Fibroblast of lung (primary cell): Measurements from ENCODE around the gene SLC24A3. TPM values are rescaled to one million over a fixed set of nuclear protein-coding genes. Genes with fewer than 3 reads are reported as not detected.

Experiments
- DNase-seq, 2 donors: peaks; one replicate each; pipeline versions ENCODE4 v3.0.0 to v3.0.0-alpha.2; 2010; ENCODE audit warnings: low read depth in 2 of 2
- H2AFZ ChIP-seq: 2 replicates; pipeline ENCODE4 v1.5.1; 2012; ENCODE audit warnings: low read length, control low read depth, inconsistent platforms
- H3K27ac ChIP-seq: 2 replicates; pipeline ENCODE4 v1.5.1; 2011; ENCODE audit warnings: low read length, control low read depth; ENCODE audit not compliant: insufficient read depth
- H3K27me3 ChIP-seq: 2 replicates; pipeline ENCODE4 v1.5.1; 2011; ENCODE audit warnings: mild to moderate bottlenecking, low read length; ENCODE audit not compliant: control insufficient read depth, insufficient read depth
- H3K36me3 ChIP-seq: 2 replicates; pipeline ENCODE4 v1.5.1; 2011; ENCODE audit warnings: low read length; ENCODE audit not compliant: control insufficient read depth, insufficient read depth
- H3K4me1 ChIP-seq: 2 replicates; pipeline ENCODE4 v1.5.1; 2011; ENCODE audit warnings: low read length; ENCODE audit not compliant: control insufficient read depth, insufficient read depth; ENCODE audit errors: extremely low read depth
- H3K4me2 ChIP-seq: 2 replicates; pipeline ENCODE4 v1.5.1; 2011; ENCODE audit warnings: low read length, control low read depth; ENCODE audit not compliant: insufficient read depth; ENCODE audit errors: extremely low read depth
- H3K4me3 ChIP-seq, 4 experiments: fragments of 200-600 bp in 1 of 4; sonication (generic) in 1 of 4; replicated peaks in 1 of 4; 2 replicates each; pipeline ENCODE4 v1.5.1; 2011 to 2016; ENCODE audit warnings: low read length in 4 of 4, low read depth in 3 of 4, mild to moderate bottlenecking in 3 of 4, control low read depth in 2 of 4, inconsistent platforms in 1 of 4, mixed read lengths in 1 of 4; ENCODE audit not compliant: insufficient read depth in 1 of 4; ENCODE audit errors: control extremely low read depth in 1 of 4
- H3K79me2 ChIP-seq: 2 replicates; pipeline ENCODE4 v1.5.1; 2012; ENCODE audit warnings: mild to moderate bottlenecking, low read length, inconsistent platforms; ENCODE audit not compliant: control insufficient read depth, insufficient read depth
- H3K9ac ChIP-seq: 2 replicates; pipeline ENCODE4 v1.5.1; 2011; ENCODE audit warnings: mild to moderate bottlenecking, low read length, control low read depth; ENCODE audit not compliant: insufficient read depth
- H3K9me3 ChIP-seq: 2 replicates; pipeline ENCODE4 v1.5.1; 2012; ENCODE audit warnings: low read depth, low read length; ENCODE audit not compliant: control insufficient read depth, insufficient read depth
- H4K20me1 ChIP-seq: 2 replicates; pipeline ENCODE4 v1.5.1; 2011; ENCODE audit warnings: low read length; ENCODE audit not compliant: control insufficient read depth, insufficient read depth; ENCODE audit errors: extremely low read depth
- EZH2 ChIP-seq: IDR thresholded peaks from 2 replicates; pipeline ENCODE4 v1.5.1; 2012; ENCODE audit warnings: low read length, control low read depth, mild to moderate bottlenecking; ENCODE audit errors: missing control alignments
- polyA plus RNA-seq, 2 donors: library from polyadenylated mRNA; depleted of rRNA in 1 of 2; stranded (reverse) in 1 of 2; unstranded in 1 of 2; fragments of >200 nt; gene quantifications; 2 replicates each; pipeline ENCODE4 v1.2.1, GENCODE V29; 2011 to 2012; ENCODE audit warnings: missing spikeins in 1 of 2
- total RNA-seq: library from RNA; depleted of rRNA; stranded (reverse); fragments of >200 nt; gene quantifications from 2 replicates; pipeline ENCODE4 v1.2.1, GENCODE V29; 2014
- TF ChIP-seq, protein P1 (sequence below), 2 donors: IDR thresholded peaks in 1 of 2; conservative IDR thresholded peaks in 1 of 2; 1 replicate in 1 of 2; 2 replicates in 1 of 2; pipeline ENCODE4 v1.5.1; 2011 to 2012; ENCODE audit warnings: low read length in 2 of 2, control low read depth in 1 of 2, inconsistent platforms in 1 of 2, low read depth in 1 of 2, mild to moderate bottlenecking in 1 of 2

Gene SLC24A3
- total and polyA plus RNA-seq, 2 donors (not counting 1 experiment from before 2014, with no cell fraction given): 0.03 to 1.8 TPM

DNA sequence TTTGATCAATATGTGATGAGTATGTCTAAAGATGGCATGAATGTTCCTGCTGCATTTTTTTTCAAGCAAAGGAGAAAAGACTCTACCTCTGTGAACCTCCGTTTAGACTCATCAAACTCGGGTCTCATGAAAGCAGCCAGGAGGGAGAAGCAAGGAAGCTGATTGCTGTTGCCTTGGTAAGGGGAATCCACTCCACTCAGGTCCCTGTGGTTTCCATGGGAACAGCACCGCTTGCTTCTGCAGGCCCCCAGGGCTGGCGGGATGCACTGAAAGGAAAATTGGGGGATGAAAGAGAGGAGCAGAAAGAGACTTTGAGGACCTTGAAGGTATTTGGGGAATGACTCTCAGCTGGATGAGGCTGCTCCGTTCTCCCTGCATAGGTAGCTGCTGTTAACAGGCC is 296.0 kb downstream of the SLC24A3 start:
- H3K4me2 ChIP-seq: no peak overlapping the region

DNA sequence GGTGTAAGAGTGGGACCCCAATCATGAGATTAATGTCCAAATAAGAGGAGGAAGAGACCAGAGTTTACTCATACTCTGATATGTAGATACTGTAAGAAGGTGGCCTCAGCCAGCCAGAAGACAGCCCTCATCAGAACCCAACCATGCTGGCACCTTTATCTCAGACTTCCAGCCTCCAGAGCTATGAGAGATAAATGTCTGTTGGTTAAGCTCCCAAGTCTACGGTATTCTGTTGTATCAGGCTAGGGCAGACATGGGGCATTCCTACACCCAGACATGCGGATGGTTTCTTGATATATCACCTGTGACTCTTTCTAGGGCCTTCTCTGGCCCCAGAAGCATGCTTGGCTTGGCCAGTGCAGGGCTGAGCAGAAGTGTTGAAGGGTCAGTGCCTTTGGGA is 298.2 kb downstream of the SLC24A3 start:
- Histone ChIP-seq H3K4me3 (no peak overlapping the region), H3K27ac (no peak overlapping the region), H3K9ac (no peak overlapping the region), H2AFZ (no peak overlapping the region), H3K4me1 (no peaks in the 10 kb centered on the region), H3K9me3 (no peaks in the 10 kb centered on the region), H3K27me3 (no peaks in the 10 kb centered on the region), H4K20me1 (no peaks in the 10 kb centered on the region), H3K79me2 (no peaks in the 10 kb centered on the region), H3K36me3 (no peaks in the 10 kb centered on the region), H3K4me2 (no peak overlapping the region)
- no peak for DNase-seq
- TF ChIP-seq, protein P1, sequence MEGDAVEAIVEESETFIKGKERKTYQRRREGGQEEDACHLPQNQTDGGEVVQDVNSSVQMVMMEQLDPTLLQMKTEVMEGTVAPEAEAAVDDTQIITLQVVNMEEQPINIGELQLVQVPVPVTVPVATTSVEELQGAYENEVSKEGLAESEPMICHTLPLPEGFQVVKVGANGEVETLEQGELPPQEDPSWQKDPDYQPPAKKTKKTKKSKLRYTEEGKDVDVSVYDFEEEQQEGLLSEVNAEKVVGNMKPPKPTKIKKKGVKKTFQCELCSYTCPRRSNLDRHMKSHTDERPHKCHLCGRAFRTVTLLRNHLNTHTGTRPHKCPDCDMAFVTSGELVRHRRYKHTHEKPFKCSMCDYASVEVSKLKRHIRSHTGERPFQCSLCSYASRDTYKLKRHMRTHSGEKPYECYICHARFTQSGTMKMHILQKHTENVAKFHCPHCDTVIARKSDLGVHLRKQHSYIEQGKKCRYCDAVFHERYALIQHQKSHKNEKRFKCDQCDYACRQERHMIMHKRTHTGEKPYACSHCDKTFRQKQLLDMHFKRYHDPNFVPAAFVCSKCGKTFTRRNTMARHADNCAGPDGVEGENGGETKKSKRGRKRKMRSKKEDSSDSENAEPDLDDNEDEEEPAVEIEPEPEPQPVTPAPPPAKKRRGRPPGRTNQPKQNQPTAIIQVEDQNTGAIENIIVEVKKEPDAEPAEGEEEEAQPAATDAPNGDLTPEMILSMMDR (conservative IDR thresholded peaks at IDR 0.05 in 1 of 2, IDR thresholded peaks at IDR 0.05 in 1 of 2; ENCODE audit: low read depth in 1 of 2, low read length in 2 of 2): no peak
- TF ChIP-seq EZH2: no peak

More for the DNA sequence above, 296.0 kb downstream of the SLC24A3 start:
- Histone ChIP-seq H4K20me1 (no peaks in the 10 kb centered on the region), H2AFZ (no peak overlapping the region), H3K79me2 (no peaks in the 10 kb centered on the region), H3K27ac (no peak overlapping the region), H3K27me3 (no peaks in the 10 kb centered on the region), H3K9ac (no peak overlapping the region), H3K9me3 (no peaks in the 10 kb centered on the region), H3K4me1 (no peaks in the 10 kb centered on the region), H3K36me3 (no peaks in the 10 kb centered on the region), H3K4me3 (no peak overlapping the region)
- no peak for DNase-seq
- TF ChIP-seq, protein P1 (conservative IDR thresholded peaks at IDR 0.05 in 1 of 2, IDR thresholded peaks at IDR 0.05 in 1 of 2; ENCODE audit: low read depth in 1 of 2, low read length in 2 of 2): no peak
- no peak for TF ChIP-seq EZH2

DNA sequence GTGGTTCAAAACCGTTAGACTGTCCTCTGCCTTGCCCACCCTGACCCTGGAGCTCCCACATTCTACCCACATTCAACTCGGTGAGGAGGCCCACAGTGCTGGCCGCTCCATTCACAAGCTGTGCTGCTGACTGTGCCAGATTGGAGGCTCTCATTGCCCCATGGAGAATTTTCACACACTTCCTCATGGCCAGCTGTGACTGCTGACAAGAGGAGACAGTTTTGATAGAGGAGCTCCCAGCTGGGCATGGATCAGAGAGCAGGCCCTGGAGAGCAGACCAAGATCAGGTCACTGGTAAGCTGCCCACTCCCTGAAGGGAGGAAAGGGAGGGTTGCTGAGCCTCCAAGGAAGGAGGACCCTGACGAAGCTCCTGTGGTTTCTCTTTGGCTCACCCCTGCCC is 299.5 kb downstream of the SLC24A3 start:
- no peak for DNase-seq
- no peaks in the 10 kb centered on the region for H4K20me1 ChIP-seq
- H3K36me3 ChIP-seq: no peaks in the 10 kb centered on the region
- H3K4me3 ChIP-seq: no peak overlapping the region
- H3K27ac ChIP-seq: no peak overlapping the region
- TF ChIP-seq, protein P1 (conservative IDR thresholded peaks at IDR 0.05 in 1 of 2, IDR thresholded peaks at IDR 0.05 in 1 of 2; ENCODE audit: low read depth in 1 of 2, low read length in 2 of 2): no peak
- TF ChIP-seq EZH2: no peak
- H2AFZ ChIP-seq: no peak overlapping the region
- H3K4me2 ChIP-seq: no peak overlapping the region
- no peaks in the 10 kb centered on the region for H3K79me2 ChIP-seq
- H3K9me3 ChIP-seq: no peaks in the 10 kb centered on the region
- no peaks in the 10 kb centered on the region for H3K4me1 ChIP-seq
- no peak overlapping the region for H3K9ac ChIP-seq
- no peaks in the 10 kb centered on the region for H3K27me3 ChIP-seq
